BJ (cell line): ENCODE results near the gene NMS. TPM values are rescaled to one million over a fixed set of nuclear protein-coding genes. Genes with fewer than 3 reads are reported as not detected.
A peak's percentile ranks its signal among the peaks of the same experiment; 100 is the strongest.

Experiments
- CTCF ChIA-PET: fragments of 350-600 bp; formaldehyde crosslinking; extraction: SDS; loops from one replicate; lab custom pipeline; 2021; ENCODE audit warnings: antibody characterized with exemption, inconsistent platforms; lab: Yijun Ruan, JAX
- POLR2A ChIA-PET: fragments of 300-600 bp; sonication (Branson Sonifier 250); formaldehyde crosslinking; extraction: SDS; loops from one replicate; lab custom pipeline; 2021; ENCODE audit warnings: antibody characterized with exemption; lab: Charles Lee
- DNase-seq: peaks from one replicate; pipeline ENCODE4 v3.0.0-alpha.2; 2011; ENCODE audit warnings: low read depth
- H3K27me3 ChIP-seq: 2 replicates; pipeline ENCODE4 v1.6.0; 2011; ENCODE audit warnings: low read length; ENCODE audit not compliant: control insufficient read depth, insufficient read depth
- H3K36me3 ChIP-seq: 2 replicates; pipeline ENCODE4 v1.5.1; 2011; ENCODE audit warnings: low read length; ENCODE audit not compliant: control insufficient read depth, insufficient read depth
- H3K4me3 ChIP-seq: 2 replicates; pipeline ENCODE4 v1.5.1; 2011; ENCODE audit warnings: low read depth, mild to moderate bottlenecking, control low read depth, low read length
- polyA plus RNA-seq: library from polyadenylated mRNA; depleted of rRNA; stranded (reverse); fragments of >200 nt; gene quantifications from 2 replicates; pipeline ENCODE4 v1.2.3, GENCODE V29; 2011
- TF ChIP-seq, protein P1 (sequence below): IDR thresholded peaks from 2 replicates; pipeline ENCODE4 v1.5.1; 2011; ENCODE audit warnings: low read depth, mild to moderate bottlenecking, control low read depth, inconsistent platforms, low read length, moderate library complexity; ENCODE audit not compliant: insufficient read depth

Gene NMS
- polyA plus RNA-seq, 1 experiment: not detected

- CTCF ChIA-PET: interaction anchor here (1.0 kb wide), 1 partner anchor 9 kb away, joined by 4 read pairs; no protein-coding TSS in a partner anchor
- POLR2A ChIA-PET: no interaction called here
- TF ChIP-seq, protein P1, sequence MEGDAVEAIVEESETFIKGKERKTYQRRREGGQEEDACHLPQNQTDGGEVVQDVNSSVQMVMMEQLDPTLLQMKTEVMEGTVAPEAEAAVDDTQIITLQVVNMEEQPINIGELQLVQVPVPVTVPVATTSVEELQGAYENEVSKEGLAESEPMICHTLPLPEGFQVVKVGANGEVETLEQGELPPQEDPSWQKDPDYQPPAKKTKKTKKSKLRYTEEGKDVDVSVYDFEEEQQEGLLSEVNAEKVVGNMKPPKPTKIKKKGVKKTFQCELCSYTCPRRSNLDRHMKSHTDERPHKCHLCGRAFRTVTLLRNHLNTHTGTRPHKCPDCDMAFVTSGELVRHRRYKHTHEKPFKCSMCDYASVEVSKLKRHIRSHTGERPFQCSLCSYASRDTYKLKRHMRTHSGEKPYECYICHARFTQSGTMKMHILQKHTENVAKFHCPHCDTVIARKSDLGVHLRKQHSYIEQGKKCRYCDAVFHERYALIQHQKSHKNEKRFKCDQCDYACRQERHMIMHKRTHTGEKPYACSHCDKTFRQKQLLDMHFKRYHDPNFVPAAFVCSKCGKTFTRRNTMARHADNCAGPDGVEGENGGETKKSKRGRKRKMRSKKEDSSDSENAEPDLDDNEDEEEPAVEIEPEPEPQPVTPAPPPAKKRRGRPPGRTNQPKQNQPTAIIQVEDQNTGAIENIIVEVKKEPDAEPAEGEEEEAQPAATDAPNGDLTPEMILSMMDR: no peak
- Histone ChIP-seq H3K27me3 (no peaks in the 10 kb centered on the region; the same call in 1 of the 2 replicates), H3K4me3 (no peak overlapping the region), H3K36me3 (no peaks in the 10 kb centered on the region)
- DNase-seq: no peak
Measured at GRCh38 chr2:100425573-100426383, 44.5 kb upstream of the NMS start.

DNA sequence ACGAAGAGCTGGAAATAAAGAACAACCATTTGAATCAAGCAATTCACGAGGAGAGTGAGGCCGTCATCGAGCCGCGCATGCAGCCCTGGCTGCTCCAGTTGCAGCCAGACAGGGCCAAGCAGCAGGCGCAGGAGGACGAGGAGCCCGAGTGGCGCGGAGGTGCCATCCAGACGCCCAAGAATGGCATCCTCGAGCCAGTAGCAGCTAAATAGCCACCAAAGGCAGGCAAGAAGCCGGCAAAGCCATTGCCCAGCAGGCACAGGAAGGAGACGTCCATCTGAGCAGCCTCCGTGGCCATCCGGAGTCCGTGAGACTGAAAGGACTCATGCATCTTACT, 43.9 kb upstream of the NMS start:
- POLR2A ChIA-PET: no interaction called here
- Histone ChIP-seq H3K36me3 (no peaks in the 10 kb centered on the region), H3K27me3 (no peaks in the 10 kb centered on the region; the same call in 1 of the 2 replicates), H3K4me3 (no peak overlapping the region)
- TF ChIP-seq, protein P1: no peak
- CTCF ChIA-PET: no interaction called here
- no peak for DNase-seq

- TF ChIP-seq, protein P1: no peak
- Histone ChIP-seq H3K4me3 (no peak overlapping the region), H3K36me3 (no peaks in the 10 kb centered on the region), H3K27me3 (no peaks in the 10 kb centered on the region; the same call in 1 of the 2 replicates)
- no peak for DNase-seq
- CTCF ChIA-PET: no interaction called here
- POLR2A ChIA-PET: no interaction called here
Measured at GRCh38 chr2:100427111-100427510, 43.2 kb upstream of the NMS start.

GRCh38 chr2:100427627-100428258, 42.5 kb upstream of the NMS start:
- no peak for DNase-seq
- TF ChIP-seq, protein P1: peak; percentile 47
- ChIA-PET CTCF (no interaction called here), POLR2A (no interaction called here)
- no peaks in the 10 kb centered on the region for H3K36me3 ChIP-seq
- H3K27me3 ChIP-seq: no peaks in the 10 kb centered on the region; the same call in 1 of the 2 replicates
- H3K4me3 ChIP-seq: no peak overlapping the region

- DNase-seq: no peak
- no peaks in the 10 kb centered on the region for H3K36me3 ChIP-seq
- POLR2A ChIA-PET: no interaction called here
Measured at GRCh38 chr2:100429726-100430125, 40.6 kb upstream of the NMS start.

More at GRCh38 chr2:100429726-100430125, 40.6 kb upstream of the NMS start:
- TF ChIP-seq, protein P1: no peak
- Histone ChIP-seq H3K27me3 (no peaks in the 10 kb centered on the region; the same call in 1 of the 2 replicates), H3K4me3 (no peak overlapping the region)
- CTCF ChIA-PET: no interaction called here
